IMR-90 (cell line): Measurements from ENCODE around the gene XYLB. TPM values are rescaled to one million over a fixed set of nuclear protein-coding genes. Genes with fewer than 3 reads are reported as not detected.
A peak's percentile ranks its signal among the peaks of the same experiment; 100 is the strongest.

ENCODE experiments used
- ATAC-seq: fragments of 200-7000 bp; cut with Tn5 transposase; 2 replicates; pipeline ENCODE4 v1.9.1; 2020; ENCODE audit warnings: low read depth, mild to moderate bottlenecking, moderate library complexity
- BruUV-seq: library from RNA; stranded (reverse); fragments of 400-500 nt; replicated peaks from 2 replicates; lab custom pipeline; 2021; lab: Mats Ljungman, UMichigan
- CTCF ChIA-PET: fragments of 300-600 bp; formaldehyde crosslinking; extraction: SDS; loops from one replicate; lab custom pipeline; 2021; ENCODE audit warnings: antibody characterized with exemption; lab: Yijun Ruan, JAX
- POLR2A ChIA-PET: fragments of 300-600 bp; sonication (Branson Sonifier 250); formaldehyde crosslinking; loops from one replicate; lab custom pipeline; 2022; ENCODE audit warnings: antibody characterized with exemption; ENCODE audit not compliant: unreplicated experiment; lab: Charles Lee
- DNase-seq: peaks from one replicate; pipeline ENCODE4 v3.0.0; 2013
- H2AFZ ChIP-seq: replicated peaks from 2 replicates; pipeline ENCODE3; 2013; ENCODE audit warnings: low read length, mild to moderate bottlenecking; ENCODE audit not compliant: poor library complexity
- H2AK5ac ChIP-seq: 2 replicates; pipeline ENCODE4 v1.6.1; 2013; ENCODE audit warnings: low read depth, low read length, inconsistent platforms
- H2AK9ac ChIP-seq: replicated peaks from 2 replicates; pipeline ENCODE3; 2013; ENCODE audit warnings: mild to moderate bottlenecking, low read depth, low read length, moderate library complexity; ENCODE audit not compliant: poor library complexity
- H2BK120ac ChIP-seq: 2 replicates; pipeline ENCODE4 v1.6.1; 2013; ENCODE audit warnings: low read depth, low read length, inconsistent platforms
- H2BK15ac ChIP-seq: 3 replicates; pipeline ENCODE4 v1.6.1; 2013; ENCODE audit warnings: low read depth, low read length, inconsistent platforms
- H2BK20ac ChIP-seq: 2 replicates; pipeline ENCODE4 v1.6.1; 2013; ENCODE audit warnings: low read depth, mild to moderate bottlenecking, inconsistent platforms, low read length, moderate library complexity
- H2BK5ac ChIP-seq: 2 replicates; pipeline ENCODE4 v1.6.1; 2013; ENCODE audit warnings: mild to moderate bottlenecking, low read depth, low read length, inconsistent platforms; ENCODE audit not compliant: poor library complexity, severe bottlenecking
- H3K14ac ChIP-seq: replicated peaks from 2 replicates; pipeline ENCODE4 v1.6.1; 2013; ENCODE audit warnings: low read depth, low read length, inconsistent platforms
- H3K18ac ChIP-seq: 2 replicates; pipeline ENCODE4 v1.6.1; 2013; ENCODE audit warnings: low read depth, low read length, control low read depth
- H3K23ac ChIP-seq: 2 replicates; pipeline ENCODE4 v1.6.1; 2013; ENCODE audit warnings: low read depth, low read length, inconsistent platforms
- H3K27ac ChIP-seq: 2 replicates; pipeline ENCODE4 v1.5.1; 2013; ENCODE audit warnings: mild to moderate bottlenecking, control low read depth, low read length; ENCODE audit not compliant: insufficient read depth
- H3K27me3 ChIP-seq: 2 replicates; pipeline ENCODE4 v1.6.1; 2013; ENCODE audit warnings: low read length; ENCODE audit not compliant: control insufficient read depth, insufficient read depth
- H3K36me3 ChIP-seq: 2 replicates; pipeline ENCODE4 v1.6.1; 2013; ENCODE audit warnings: low read length, mixed read lengths; ENCODE audit not compliant: control insufficient read depth, insufficient read depth
- H3K4ac ChIP-seq: 2 replicates; pipeline ENCODE4 v1.6.1; 2013; ENCODE audit warnings: low read depth, low read length, inconsistent platforms
- H3K4me1 ChIP-seq: 2 replicates; pipeline ENCODE4 v1.6.1; 2013; ENCODE audit warnings: low read length, mixed read lengths; ENCODE audit not compliant: control insufficient read depth, insufficient read depth
- H3K4me2 ChIP-seq: 2 replicates; pipeline ENCODE4 v1.6.1; 2013; ENCODE audit warnings: low read depth, mild to moderate bottlenecking, control low read depth, low read length, moderate library complexity
- H3K4me3 ChIP-seq: 2 replicates; pipeline ENCODE4 v1.5.1; 2013; ENCODE audit warnings: low read depth, mild to moderate bottlenecking, control low read depth, low read length, moderate library complexity; ENCODE audit not compliant: insufficient read depth
- H3K56ac ChIP-seq: 2 replicates; pipeline ENCODE4 v1.6.1; 2013; ENCODE audit warnings: low read length, inconsistent platforms; ENCODE audit not compliant: insufficient read depth; ENCODE audit errors: extremely low read depth
- H3K79me1 ChIP-seq, 2 experiments: 2 replicates each; pipeline ENCODE4 v1.6.1; 2013; ENCODE audit warnings: low read length in 2 of 2, inconsistent platforms in 1 of 2, low read depth in 1 of 2
- H3K9ac ChIP-seq: 2 replicates; pipeline ENCODE4 v1.6.1; 2013; ENCODE audit warnings: low read depth, low read length, control low read depth
- H3K9me1 ChIP-seq: 2 replicates; pipeline ENCODE4 v1.6.1; 2013; ENCODE audit warnings: low read length, inconsistent platforms; ENCODE audit not compliant: insufficient read depth
- H3K9me3 ChIP-seq: 2 replicates; pipeline ENCODE4 v1.6.1; 2013; ENCODE audit warnings: low read length; ENCODE audit not compliant: control insufficient read depth, insufficient read depth
- H4K20me1 ChIP-seq: 2 replicates; pipeline ENCODE4 v1.6.1; 2013; ENCODE audit warnings: low read length, inconsistent platforms; ENCODE audit not compliant: insufficient read depth
- H4K5ac ChIP-seq: 2 replicates; pipeline ENCODE4 v1.6.1; 2013; ENCODE audit warnings: mild to moderate bottlenecking, low read depth, low read length, control low read depth
- H4K8ac ChIP-seq, 2 experiments: 2 replicates each; pipeline ENCODE4 v1.6.1; 2013; ENCODE audit warnings: low read depth in 2 of 2, low read length in 2 of 2, control low read depth in 1 of 2, inconsistent platforms in 1 of 2
- H4K91ac ChIP-seq: 2 replicates; pipeline ENCODE4 v1.6.1; 2013; ENCODE audit warnings: low read depth, low read length, inconsistent platforms; ENCODE audit not compliant: insufficient read depth
- BHLHE40 ChIP-seq: fragments of 150-350 bp; IDR thresholded peaks from 2 replicates; pipeline ENCODE4 v1.6.1; 2016; ENCODE audit warnings: mild to moderate bottlenecking, low read depth, low read length
- CEBPB ChIP-seq: IDR thresholded peaks from 2 replicates; pipeline ENCODE4 v1.6.1; 2012; ENCODE audit warnings: low read depth, low read length, improper control_type of control experiment
- CHD1 ChIP-seq: IDR thresholded peaks from 2 replicates; pipeline ENCODE4 v1.6.1; 2012; ENCODE audit warnings: low read depth, low read length, improper control_type of control experiment
- CTCF ChIP-seq: conservative IDR thresholded peaks from 2 replicates; pipeline ENCODE4 v1.5.1; 2012; ENCODE audit warnings: mild to moderate bottlenecking, low read depth, low read length, improper control_type of control experiment
- ELK1 ChIP-seq: fragments of 150-350 bp; IDR thresholded peaks from 2 replicates; pipeline ENCODE4 v1.6.1; 2016; ENCODE audit warnings: low read depth, mild to moderate bottlenecking, low read length, moderate library complexity, borderline replicate concordance
- FOS ChIP-seq: fragments of 150-350 bp; IDR thresholded peaks from 2 replicates; pipeline ENCODE4 v1.6.1; 2016; ENCODE audit warnings: low read depth, low read length
- MAFK ChIP-seq: IDR thresholded peaks from 2 replicates; pipeline ENCODE4 v1.6.1; 2012; ENCODE audit warnings: low read depth, low read length, improper control_type of control experiment
- MAZ ChIP-seq: IDR thresholded peaks from 2 replicates; pipeline ENCODE4 v1.6.1; 2012; ENCODE audit warnings: low read depth, mild to moderate bottlenecking, low read length, improper control_type of control experiment, moderate library complexity, borderline replicate concordance
- MXI1 ChIP-seq: IDR thresholded peaks from 2 replicates; pipeline ENCODE4 v1.6.1; 2012; ENCODE audit warnings: low read depth, mild to moderate bottlenecking, low read length, moderate library complexity, borderline replicate concordance
- NFE2L2 ChIP-seq: fragments of 150-350 bp; IDR thresholded peaks from 2 replicates; pipeline ENCODE4 v1.6.1; 2016; ENCODE audit warnings: low read depth, mild to moderate bottlenecking, low read length
- POLR2A ChIP-seq: IDR thresholded peaks from 2 replicates; pipeline ENCODE4 v1.6.1; 2012; ENCODE audit warnings: mild to moderate bottlenecking, low read depth, low read length
- RAD21 ChIP-seq: IDR thresholded peaks from 2 replicates; pipeline ENCODE4 v1.6.1; 2012; ENCODE audit warnings: low read length, improper control_type of control experiment
- RCOR1 ChIP-seq: IDR thresholded peaks from 2 replicates; pipeline ENCODE4 v1.6.1; 2012; ENCODE audit warnings: mild to moderate bottlenecking, low read length, improper control_type of control experiment; ENCODE audit not compliant: insufficient replicate concordance
- RFX5 ChIP-seq: IDR thresholded peaks from 2 replicates; pipeline ENCODE4 v1.8.0; 2012; ENCODE audit warnings: low read depth, mild to moderate bottlenecking, low read length, moderate library complexity
- SMC3 ChIP-seq: fragments of 150-350 bp; IDR thresholded peaks from 2 replicates; pipeline ENCODE4 v1.6.1; 2016; ENCODE audit warnings: low read depth, mild to moderate bottlenecking, antibody characterized with exemption, low read length, moderate library complexity
- USF2 ChIP-seq: fragments of 150-350 bp; IDR thresholded peaks from 2 replicates; pipeline ENCODE4 v1.6.1; 2017; ENCODE audit warnings: mild to moderate bottlenecking, antibody characterized with exemption, low read length, low read depth
- WGBS, 2 experiments: methylation state at CpG; one replicate each; pipeline versions ENCODE4 v1.1.5 to v1.1.7; 2013; ENCODE audit warnings: missing lambda C conversion rate in 2 of 2; ENCODE audit not compliant: insufficient read length in 1 of 2; ENCODE audit errors: extremely low coverage in 2 of 2; 5-methylcytosine and 5-hydroxymethylcytosine counted together
- dilution Hi-C: fragments of 300-500 bp; cut with HindIII; formaldehyde crosslinking; loops from one replicate; pipeline ENCODE4 v1.14.3; 2018; ENCODE audit warnings: low sequenced_read_pairs; ENCODE audit not compliant: unreplicated experiment
- in situ Hi-C: fragments of 300-500 bp; cut with MboI; formaldehyde crosslinking; loops from 3 replicates; pipeline ENCODE4 v1.14.3; 2019; ENCODE audit warnings: low sequenced_read_pairs, inconsistent platforms, mixed read lengths
- intact Hi-C: fragments of 100-400 bp; cut with micrococcal nuclease; formaldehyde crosslinking; loops from 2 replicates; pipeline ENCODE4 v1.10.0; 2022
- polyA plus RNA-seq, 3 experiments: library from polyadenylated mRNA; depleted of rRNA; stranded (reverse); fragments of >200 nt; gene quantifications; 2 replicates each; pipeline ENCODE4 v1.2.3, GENCODE V29; 2012; ENCODE audit warnings: low replicate concordance in 1 of 3
- total RNA-seq: library from RNA; depleted of rRNA; stranded (reverse); fragments of >200 nt; gene quantifications from 2 replicates; pipeline ENCODE4 v1.2.3, GENCODE V29; 2012

Gene XYLB
- total and polyA plus RNA-seq, 2 of the 4 experiments (the other 2 are of a cell fraction): 3.0 to 3.4 TPM

GRCh38 chr3:38453913-38454177 lies 107.3 kb downstream of the XYLB start:
- WGBS, 2 experiments: 0% methylated on average over 3 of the region's 36 CpGs; no CpG with 5 or more reads in 1 of the 2 experiments
- Histone ChIP-seq H3K4ac (peak overlapping the region; percentile 79; the same call in 1 of the 2 replicates), H3K27ac (peak overlapping the region; percentile 76), H3K4me1 (0 out of 2 replicates have a peak, but pooled peaks cover 3% of the 10 kb centered on the region), H4K91ac (peak overlapping the region; percentile 84; the same call in 1 of the 2 replicates), H3K9ac (peak overlapping the region; percentile 98), H4K8ac (peak overlapping the region; percentile 31 to 65; a peak in 2 of 4 replicates), H3K56ac (no peak overlapping the region), H3K4me3 (peak overlapping the region; percentile 97), H3K27me3 (no peaks in the 10 kb centered on the region), H3K9me3 (no peaks in the 10 kb centered on the region), H2AFZ (peak overlapping the region; percentile 96), H2BK120ac (no peak overlapping the region), H3K79me1 (peaks cover 19 to 34% of the 10 kb centered on the region in 2 experiments; a peak in 3 of 4 replicates), H4K5ac (peak overlapping the region; percentile 93; the same call in 1 of the 2 replicates), H3K4me2 (peak overlapping the region; percentile 98; the same call in 1 of the 2 replicates), H3K36me3 (no peaks in the 10 kb centered on the region), H2BK15ac (no peak overlapping the region), H2AK9ac (peak overlapping the region; percentile 96), H3K18ac (no peak overlapping the region), H2AK5ac (no peak overlapping the region; the same call in 1 of the 2 replicates), H4K20me1 (peaks cover 15% of the 10 kb centered on the region), H3K14ac (no peak overlapping the region), H2BK5ac (peak overlapping the region; percentile 48), H3K23ac (no peak overlapping the region), H2BK20ac (no peak overlapping the region), H3K9me1 (peaks cover 5% of the 10 kb centered on the region; the same call in 1 of the 2 replicates)
- TF ChIP-seq MAZ: no peak
- TF ChIP-seq ELK1: no peak
- no peak for TF ChIP-seq RAD21
- no peak for TF ChIP-seq MAFK
- no peak for TF ChIP-seq MXI1
- no peak for TF ChIP-seq CHD1
- no peak for TF ChIP-seq POLR2A
- no peak for TF ChIP-seq RCOR1
- TF ChIP-seq CTCF: no peak
- TF ChIP-seq CEBPB: no peak
- no peak for TF ChIP-seq NFE2L2
- no peak for TF ChIP-seq USF2
- TF ChIP-seq RFX5: no peak
- TF ChIP-seq FOS: no peak
- no peak for TF ChIP-seq BHLHE40
- TF ChIP-seq SMC3: no peak
- CTCF ChIA-PET: no interaction called here
- BruUV-seq: no TSS peak
- dilution Hi-C loops (no loop called here), intact Hi-C loops (no loop called here), in situ Hi-C loops (no loop called here)
- ATAC-seq: no peak
- POLR2A ChIA-PET: no interaction called here
- DNase-seq: no peak
